Right renal pelvis (tissue), 4 donors: ENCODE data around the gene PTGES3. TPM values are rescaled to one million over a fixed set of nuclear protein-coding genes. Genes with fewer than 3 reads are reported as not detected.
"Not testable (repeated sequence)": the region's sequence is repeated elsewhere in the genome, so short reads cannot be mapped to it uniquely, and the experiment has no call there.

Experiments used
- DNase-seq, 4 donors: peaks; one replicate each; pipeline ENCODE4 v3.0.0-alpha.2; 2013; ENCODE audit warnings: low read depth in 4 of 4, low spot score in 3 of 4, missing footprints in 1 of 4
- polyA plus RNA-seq, 4 donors: library from polyadenylated mRNA; unstranded; fragments of 120-200 nt; gene quantifications; one replicate each; pipeline ENCODE4 v1.2.1, GENCODE V29; 2013; ENCODE audit not compliant: insufficient read length in 4 of 4

The PTGES3 gene
- polyA plus RNA-seq, 4 donors = 325 to 383 (median 364) TPM

- DNase-seq = no peak
Observed at GRCh38 chr12:56713345-56713744, 25.3 kb upstream of the PTGES3 start.

DNA sequence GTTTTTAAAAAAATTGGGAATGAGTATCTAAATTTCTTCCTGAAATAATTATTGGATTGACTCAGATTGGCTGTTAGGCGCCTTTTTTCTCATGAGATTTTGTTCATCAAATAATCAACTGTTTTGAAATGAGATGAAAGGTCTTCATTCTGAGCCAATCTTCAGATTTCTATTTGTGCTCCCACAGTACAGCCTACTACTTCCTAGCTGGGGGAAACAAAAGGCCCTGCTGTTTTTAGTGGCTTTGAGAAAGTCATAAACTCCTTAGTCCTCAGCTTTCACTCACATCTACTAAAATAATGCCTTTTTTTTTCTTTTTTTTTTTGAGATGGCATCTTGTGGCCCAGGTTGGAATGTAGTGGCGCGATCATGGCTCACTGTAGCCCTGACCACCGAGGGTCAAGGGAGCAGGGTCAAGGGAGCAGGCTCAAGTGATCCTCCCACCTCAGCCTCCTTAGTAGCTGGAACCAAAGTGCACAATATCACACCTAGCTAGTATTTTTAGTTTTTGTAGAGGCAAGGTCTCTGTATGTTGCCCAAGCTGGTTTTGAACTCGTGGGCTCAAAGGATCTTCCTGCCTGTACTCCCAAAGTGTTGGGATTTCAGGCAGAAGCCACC lies 21.8 kb upstream of the PTGES3 start:
- no peak for DNase-seq

DNA sequence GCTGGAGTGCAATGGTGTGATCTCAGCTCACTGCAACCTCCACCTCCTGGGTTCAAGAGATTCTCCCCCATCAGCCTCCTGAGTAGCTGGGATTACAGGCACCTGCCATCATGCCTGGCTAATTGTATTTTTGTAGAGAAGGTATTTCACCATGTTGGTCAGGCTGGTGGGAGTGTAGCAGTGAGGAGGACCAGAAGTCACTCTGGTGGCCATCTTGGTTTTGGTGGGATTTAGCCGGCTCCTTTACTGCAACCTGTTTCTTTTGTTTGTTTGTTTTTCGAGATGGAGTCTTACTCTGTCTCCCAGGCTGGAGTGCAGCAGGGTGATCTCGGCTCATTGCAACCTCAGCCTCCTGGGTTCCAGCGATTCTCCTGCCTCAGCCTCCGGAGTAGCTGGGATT lies 16.4 kb upstream of the PTGES3 start:
- DNase-seq = not testable (repeated sequence)

GRCh38 chr12:56699020-56699661 lies 11.1 kb upstream of the PTGES3 start:
- DNase-seq = no peak

DNA sequence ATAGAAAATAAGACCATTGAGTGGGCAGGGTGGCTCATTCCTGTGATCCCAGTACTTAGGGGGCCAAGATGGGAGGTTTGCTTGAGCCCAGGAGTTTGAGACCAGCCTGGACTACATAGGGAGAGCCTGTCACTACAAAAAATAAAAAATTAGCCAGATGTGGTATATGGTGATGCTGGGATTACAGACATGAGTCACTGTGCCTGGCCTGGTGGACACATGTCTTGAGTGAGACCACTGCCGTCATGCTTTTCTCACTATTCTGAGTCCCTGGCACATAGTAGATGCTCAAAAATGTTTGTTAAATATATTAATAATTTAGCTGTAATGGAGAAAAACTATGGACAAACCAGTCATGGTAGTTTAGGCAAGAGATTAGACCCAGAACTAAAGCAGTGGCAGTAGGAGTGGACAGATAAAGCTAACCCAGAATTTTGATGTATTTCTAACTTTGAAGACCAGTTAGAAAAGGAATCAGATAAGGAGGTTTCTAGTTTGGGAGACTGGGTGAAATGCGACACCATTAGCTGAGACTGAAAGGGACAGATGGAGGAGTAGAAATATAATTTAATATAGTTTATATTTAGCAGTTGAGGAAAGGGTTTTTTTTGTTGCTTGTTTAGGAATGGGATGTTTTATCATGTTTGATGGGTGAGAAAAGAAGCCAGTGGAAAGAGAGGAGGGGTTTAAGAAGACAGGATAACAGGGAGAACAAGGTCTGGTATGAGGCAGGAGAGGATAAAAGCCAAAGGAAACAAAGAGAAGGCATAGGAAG lies 7.4 kb upstream of the PTGES3 start:
- DNase-seq = no peak

GRCh38 chr12:56694161-56694560 lies 6.1 kb upstream of the PTGES3 start:
- DNase-seq = no peak

DNA sequence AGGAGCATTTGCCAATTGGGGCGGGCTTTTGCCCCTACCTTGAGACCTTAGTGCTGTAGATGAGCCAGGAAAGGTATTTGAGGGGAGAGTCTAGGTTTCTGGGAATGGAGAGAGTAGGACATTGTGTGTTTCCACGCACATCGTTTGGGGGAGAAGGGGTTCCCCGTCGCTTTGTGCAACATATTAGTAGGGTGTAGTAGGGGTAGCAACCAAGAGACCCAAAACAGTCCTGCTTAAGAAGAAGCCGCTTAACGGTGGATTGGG lies 694 bp upstream of the PTGES3 start:
- no peak for DNase-seq

GRCh38 chr12:56687223-56688128 lies 608 bp downstream of the PTGES3 start:
- DNase-seq = peak in 3 of 4 donors; percentile 29 to 54 (median 44)

- peak in 1 of 4 donors; percentile 24 for DNase-seq
Observed at GRCh38 chr12:56684745-56685359, 3.2 kb downstream of the PTGES3 start.

DNA sequence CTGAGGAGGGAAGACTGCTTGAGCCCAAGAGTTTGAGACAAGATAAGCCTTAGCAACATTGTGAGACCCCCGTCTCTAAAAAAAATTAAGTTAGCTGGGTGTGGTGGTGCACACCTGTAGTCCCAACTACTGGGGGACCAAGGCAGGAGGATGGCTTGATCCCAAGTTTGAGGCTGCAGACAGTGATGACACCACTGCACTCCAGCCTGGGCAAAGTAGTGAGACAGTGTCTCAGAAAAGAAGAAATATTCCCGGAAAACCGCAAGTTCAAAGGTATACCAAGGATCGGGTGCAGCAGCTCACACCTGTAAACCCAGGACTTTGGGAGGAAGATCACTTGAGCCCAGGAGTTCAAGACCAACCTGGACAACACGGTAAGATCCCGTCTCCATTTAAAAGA lies 5.8 kb downstream of the PTGES3 start:
- DNase-seq = no peak

DNA sequence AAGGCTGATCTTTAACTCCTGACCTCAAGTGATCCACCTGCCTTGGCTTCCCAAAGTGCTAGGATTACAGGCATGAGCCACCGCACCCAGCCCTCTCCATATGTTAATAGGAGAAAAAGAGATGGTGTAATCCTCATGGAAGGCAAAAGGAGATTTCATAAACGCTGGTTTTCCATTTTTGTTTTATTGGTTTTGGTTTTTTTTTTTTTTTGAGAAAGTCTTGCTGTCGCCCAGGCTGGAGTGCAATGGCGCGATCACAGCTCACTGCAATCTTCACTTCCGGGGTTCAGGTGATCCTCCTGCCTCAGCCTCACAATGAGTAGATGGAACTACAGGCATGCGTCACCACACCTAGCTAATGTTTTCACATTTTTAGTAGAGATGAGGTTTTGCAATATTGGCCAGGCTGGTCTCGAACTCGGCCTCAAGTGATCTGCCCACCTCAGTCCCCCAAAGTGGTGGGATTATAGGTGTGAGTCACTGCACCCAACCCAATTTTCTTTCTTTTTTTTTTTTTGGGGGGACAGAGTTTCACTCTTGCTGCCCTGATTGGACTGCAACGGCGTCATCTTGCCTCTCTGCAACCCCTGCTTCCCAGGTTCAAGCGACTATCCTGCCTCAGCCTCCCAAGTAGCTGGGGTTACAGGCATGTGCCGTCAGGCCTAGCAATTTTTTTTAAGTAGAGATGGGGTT lies 8.1 kb downstream of the PTGES3 start:
- DNase-seq = no peak

DNA sequence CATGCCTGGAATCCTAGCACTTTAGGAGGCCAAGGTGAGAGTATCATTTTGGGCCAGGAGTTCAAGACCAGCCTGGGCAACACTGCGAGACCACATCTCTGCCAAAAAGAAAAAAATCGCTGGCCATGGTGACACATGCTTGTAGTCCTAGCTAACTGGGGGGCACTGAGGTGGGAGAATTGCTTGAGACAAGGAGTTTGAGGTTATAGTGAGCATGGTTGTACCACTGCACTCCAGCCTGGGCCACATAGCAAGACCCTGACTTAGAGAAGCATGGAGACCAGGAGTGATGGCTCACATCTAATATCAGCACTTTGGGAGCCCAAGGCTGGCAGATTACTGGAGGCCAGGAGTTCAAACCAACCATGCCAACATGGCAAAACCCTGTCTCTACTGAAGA lies 9.2 kb downstream of the PTGES3 start:
- DNase-seq = no peak

DNA sequence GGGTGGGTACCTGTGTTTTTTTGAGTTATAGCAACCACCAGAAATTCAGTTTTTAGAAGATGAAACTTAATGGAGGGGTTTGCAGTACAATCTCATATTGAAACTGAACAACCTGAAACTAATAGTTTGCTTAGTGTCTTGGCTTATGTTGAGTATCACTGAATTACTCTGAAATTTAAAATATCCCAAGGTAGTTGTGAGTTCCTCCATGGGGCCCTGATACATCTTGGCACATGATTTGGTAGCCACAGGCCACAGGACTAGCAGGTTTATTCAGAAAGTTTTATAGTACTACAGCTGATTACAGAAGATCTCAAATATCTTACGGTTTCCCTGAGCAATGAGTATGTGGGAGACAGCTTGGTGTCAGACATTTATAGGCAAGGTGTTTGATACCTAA lies 10.4 kb downstream of the PTGES3 start:
- no peak for DNase-seq

DNA sequence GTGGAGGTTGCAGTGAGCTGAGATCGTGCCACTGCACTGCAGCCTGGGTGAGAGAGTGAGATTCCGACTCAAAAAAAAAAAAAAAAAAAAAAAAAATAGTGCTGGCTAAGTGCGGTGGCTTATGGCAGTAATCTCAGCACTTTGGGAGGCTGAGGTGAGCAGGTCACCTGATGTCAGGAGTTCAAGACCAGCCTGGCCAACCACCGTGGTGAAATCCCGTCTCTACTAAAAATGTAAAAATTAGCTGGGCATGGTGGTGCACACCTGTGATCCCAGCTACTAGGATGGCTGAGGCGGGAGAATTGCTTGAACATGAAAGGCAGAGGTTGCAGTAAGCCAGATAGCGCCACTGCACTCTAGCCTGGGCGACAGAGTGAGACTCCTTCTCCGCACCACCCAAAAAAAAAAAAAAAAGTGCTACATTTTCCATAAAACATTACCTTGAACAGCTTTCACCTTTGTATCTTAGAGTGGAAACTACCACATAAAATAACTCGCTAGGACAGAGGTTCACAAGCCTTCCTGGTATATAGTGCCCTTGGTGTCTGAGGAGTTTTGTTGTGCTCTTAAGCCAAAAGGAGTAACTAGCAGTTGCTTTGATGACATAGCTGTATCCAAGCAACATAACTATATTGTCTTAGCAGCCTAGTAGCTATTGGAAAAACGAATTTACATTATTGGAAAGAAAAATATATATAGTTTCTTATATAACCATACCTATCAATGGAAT lies 11.1 kb downstream of the PTGES3 start:
- no peak for DNase-seq

GRCh38 chr12:56671608-56672007 lies 16.5 kb downstream of the PTGES3 start:
- no peak for DNase-seq

DNA sequence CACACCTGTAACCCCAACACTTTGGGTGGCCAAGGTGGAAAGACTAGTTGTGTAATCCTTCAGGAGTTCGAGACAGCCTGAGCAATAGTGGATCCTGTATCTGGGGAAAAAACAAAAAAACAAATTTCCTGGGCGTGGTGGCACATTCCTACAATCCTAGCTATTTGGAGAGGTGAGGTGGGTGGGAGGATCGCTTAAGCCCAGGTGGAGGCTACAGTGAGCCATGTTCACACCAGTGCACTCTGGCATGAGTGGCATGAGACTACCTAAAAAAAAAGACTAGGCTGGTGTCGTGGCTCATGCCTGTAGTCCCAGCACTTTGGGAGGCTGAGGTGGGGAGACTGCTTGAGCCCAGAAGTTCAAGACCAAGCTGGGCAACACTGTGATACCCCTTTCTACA lies 17.2 kb downstream of the PTGES3 start:
- no peak for DNase-seq

DNA sequence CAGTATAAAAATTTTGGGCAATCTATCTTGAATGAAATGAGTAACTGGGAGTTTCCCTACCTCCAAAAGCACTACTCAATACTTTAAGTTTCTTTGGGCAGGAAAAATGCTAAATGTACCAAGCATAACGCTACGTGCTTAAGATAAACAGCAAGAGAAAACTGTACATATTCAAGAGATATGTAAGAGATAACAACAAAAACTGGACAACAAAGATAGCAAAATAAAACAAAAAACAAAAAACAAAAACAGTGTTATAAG lies 20.0 kb downstream of the PTGES3 start:
- no peak for DNase-seq

DNA sequence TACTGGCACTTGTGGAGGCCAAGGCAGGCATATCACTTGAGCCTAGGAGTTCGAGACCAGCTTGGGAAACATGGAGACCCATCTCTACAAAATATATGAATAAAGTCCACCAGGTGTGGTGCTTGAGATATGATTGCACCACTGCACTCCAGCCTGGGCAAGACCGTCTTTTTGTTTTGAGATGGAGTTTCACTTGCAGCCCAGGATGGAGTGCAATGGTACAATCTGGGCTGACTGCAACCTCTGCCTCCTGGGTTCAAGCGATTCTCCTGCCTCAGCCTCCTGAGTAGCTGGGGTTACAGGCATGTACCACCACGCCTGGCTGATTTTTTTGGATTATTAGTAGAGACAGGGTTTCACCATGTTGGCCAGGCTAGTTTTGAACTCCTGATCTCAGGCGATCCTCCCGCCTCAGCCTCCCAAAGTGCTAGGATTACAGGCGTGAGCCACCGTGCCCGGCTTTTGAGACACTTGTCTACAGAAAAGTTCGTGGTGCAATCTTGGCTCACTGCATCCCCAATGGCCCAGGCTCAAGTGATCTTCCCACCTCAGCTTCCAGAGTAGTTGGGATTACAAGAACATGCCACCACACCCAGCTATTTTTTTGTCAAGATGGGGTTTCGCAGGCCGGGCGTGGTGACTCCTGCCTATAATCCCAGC lies 26.0 kb downstream of the PTGES3 start:
- DNase-seq = no peak

DNA sequence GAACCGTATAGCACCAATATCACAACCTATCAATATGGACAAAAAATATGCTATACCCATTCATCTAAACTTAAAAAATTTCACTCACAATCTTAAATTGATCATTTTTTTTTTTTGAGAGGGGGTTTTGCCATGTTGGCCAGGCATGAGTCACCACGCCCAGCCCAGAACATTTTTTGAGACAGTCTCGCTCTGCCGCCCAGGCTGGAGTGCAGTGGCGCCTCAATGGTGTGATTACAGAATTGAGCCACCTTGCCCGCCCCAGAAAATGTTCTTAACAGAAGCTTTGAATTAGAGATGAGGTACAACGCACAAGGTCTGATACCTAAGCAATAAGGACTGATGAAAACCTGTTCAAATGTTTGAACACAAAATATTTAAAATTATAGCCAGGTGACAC lies 26.5 kb downstream of the PTGES3 start:
- DNase-seq = no peak
